HepG2 (cell line): ENCODE data around the gene DNASE2. TPM values are rescaled to one million over a fixed set of nuclear protein-coding genes. Genes with fewer than 3 reads are reported as not detected.
A peak's percentile ranks its signal among the peaks of the same experiment; 100 is the strongest.

Experiments used
- CREB3 ChIP-seq: sonication (generic); formaldehyde crosslinking; IDR thresholded peaks from 2 replicates; pipeline ENCODE4 v1.5.0; 2020; ENCODE audit warnings: missing genetic modification reagents
- CSRNP1 ChIP-seq: sonication (generic); formaldehyde crosslinking; IDR thresholded peaks from 2 replicates; pipeline ENCODE4 v1.8.1; 2023; ENCODE audit warnings: mild to moderate bottlenecking, missing genetic modification reagents
- ELK4 ChIP-seq: sonication (generic); formaldehyde crosslinking; IDR thresholded peaks from 2 replicates; pipeline ENCODE4 v1.9.0; 2021; ENCODE audit warnings: missing genetic modification reagents, borderline replicate concordance
- HES4 ChIP-seq: sonication (generic); formaldehyde crosslinking; IDR thresholded peaks from 2 replicates; pipeline ENCODE4 v1.9.0; 2021; ENCODE audit warnings: mild to moderate bottlenecking, missing genetic modification reagents, borderline replicate concordance
- MAFF ChIP-seq: IDR thresholded peaks from 2 replicates; pipeline ENCODE4 v1.6.1; 2011; ENCODE audit warnings: low read depth, low read length, improper control_type of control experiment
- MTA1 ChIP-seq: sonication (generic); formaldehyde crosslinking; IDR thresholded peaks from 2 replicates; pipeline ENCODE4 v1.4.0; 2020; ENCODE audit warnings: missing genetic modification reagents, mild to moderate bottlenecking, borderline replicate concordance
- NR1H2 ChIP-seq: sonication (generic); formaldehyde crosslinking; IDR thresholded peaks from 2 replicates; pipeline ENCODE4 v1.8.1; 2022; ENCODE audit warnings: low read depth, missing genetic modification reagents, borderline replicate concordance
- PAWR ChIP-seq: sonication (generic); formaldehyde crosslinking; IDR thresholded peaks from 2 replicates; pipeline ENCODE4 v1.4.0; 2020; ENCODE audit warnings: missing genetic modification reagents, mild to moderate bottlenecking, borderline replicate concordance
- PRMT3 ChIP-seq: sonication (generic); formaldehyde crosslinking; IDR thresholded peaks from 2 replicates; pipeline ENCODE4 v1.8.1; 2022; ENCODE audit warnings: low read depth, mild to moderate bottlenecking, moderate library complexity, missing genetic modification reagents, borderline replicate concordance
- SPEN ChIP-seq: sonication (generic); formaldehyde crosslinking; IDR thresholded peaks from 2 replicates; pipeline ENCODE4 v1.5.1; 2020; ENCODE audit warnings: low read depth, mild to moderate bottlenecking, missing genetic modification reagents
- TRAFD1 ChIP-seq: sonication (generic); formaldehyde crosslinking; IDR thresholded peaks from 2 replicates; pipeline ENCODE4 v1.5.1; 2020; ENCODE audit warnings: missing genetic modification reagents, mild to moderate bottlenecking, borderline replicate concordance
- ZNF124 ChIP-seq: sonication (generic); formaldehyde crosslinking; IDR thresholded peaks from 2 replicates; pipeline ENCODE4 v1.4.0; 2020; ENCODE audit warnings: missing genetic modification reagents
- ZNF143 ChIP-seq: sonication (generic); formaldehyde crosslinking; IDR thresholded peaks from 2 replicates; pipeline ENCODE4 v1.4.0; 2020; ENCODE audit warnings: missing genetic modification reagents
- ZNF496 ChIP-seq: sonication (generic); formaldehyde crosslinking; IDR thresholded peaks from 2 replicates; pipeline ENCODE4 v1.8.1; 2023; ENCODE audit warnings: mild to moderate bottlenecking, moderate library complexity, missing genetic modification reagents; ENCODE audit not compliant: insufficient replicate concordance
- ZNF547 ChIP-seq: sonication (generic); formaldehyde crosslinking; IDR thresholded peaks from 2 replicates; pipeline ENCODE4 v1.5.1; 2020; ENCODE audit warnings: mild to moderate bottlenecking, missing genetic modification reagents
- ZNF549 ChIP-seq: sonication (generic); formaldehyde crosslinking; IDR thresholded peaks from 2 replicates; pipeline ENCODE4 v1.5.0; 2020; ENCODE audit warnings: missing genetic modification reagents
- ZNF75D ChIP-seq: sonication (generic); formaldehyde crosslinking; IDR thresholded peaks from 2 replicates; pipeline ENCODE4 v1.8.1; 2023; ENCODE audit warnings: missing genetic modification reagents, mild to moderate bottlenecking, borderline replicate concordance
- ZNF800 ChIP-seq: sonication (generic); formaldehyde crosslinking; IDR thresholded peaks from 2 replicates; pipeline ENCODE4 v1.4.0; 2020; ENCODE audit warnings: missing genetic modification reagents
- ZNF816 ChIP-seq: sonication (generic); formaldehyde crosslinking; IDR thresholded peaks from 2 replicates; pipeline ENCODE4 v1.8.0; 2022; ENCODE audit warnings: missing genetic modification reagents, mild to moderate bottlenecking, borderline replicate concordance
- ZUFSP ChIP-seq: sonication (generic); formaldehyde crosslinking; IDR thresholded peaks from 2 replicates; pipeline ENCODE4 v1.9.0; 2021; ENCODE audit warnings: missing genetic modification reagents, mild to moderate bottlenecking, borderline replicate concordance
- polyA plus RNA-seq, 8 experiments: library from polyadenylated mRNA; depleted of rRNA in 3 of 8; stranded (reverse) in 7 of 8; unstranded in 1 of 8; fragments of >200 nt; fragmentation: Illumina TruSeq in 4 of 8; extraction: Trizol in 4 of 8; gene quantifications; 2 replicates each; pipeline versions ENCODE4 v1.2.1 to v1.2.3, GENCODE V29; 2011 to 2016; ENCODE audit warnings: low read depth in 4 of 8, missing spikeins in 1 of 8, mixed read lengths in 1 of 8; ENCODE audit not compliant: insufficient read depth in 1 of 8
- total RNA-seq, 5 experiments: library from RNA; depleted of rRNA; stranded (reverse); fragments of >200 nt; fragmentation: Illumina TruSeq; extraction: Trizol; gene quantifications; 2 replicates each; pipeline ENCODE4 v1.2.3, GENCODE V29; 2016; ENCODE audit warnings: low read depth in 1 of 5

The DNASE2 gene
- total and polyA plus RNA-seq, 2 of the 13 experiments (the other 11 are each of a cell fraction or from before 2014, with no cell fraction given), result 7.5 to 16.2 TPM

GRCh38 chr19:12913011-12913561 lies 31.8 kb upstream of the DNASE2 start (continued):
- no peak for TF ChIP-seq ZNF549 (CRISPR knock-in tag)
- no peak for TF ChIP-seq ZNF547
- TF ChIP-seq CSRNP1 (CRISPR knock-in tag), result no peak
- no peak for TF ChIP-seq ZNF496 (CRISPR knock-in tag)
- no peak for TF ChIP-seq ZUFSP (CRISPR knock-in tag)
- TF ChIP-seq SPEN, result no peak
- TF ChIP-seq PRMT3 (CRISPR knock-in tag), result no peak
- no peak for TF ChIP-seq NR1H2 (CRISPR knock-in tag)
- TF ChIP-seq HES4 (CRISPR knock-in tag), result no peak
- no peak for TF ChIP-seq TRAFD1
- no peak for TF ChIP-seq ZNF124
- TF ChIP-seq ZNF800, result peak; percentile 69; the same call in 1 of the 2 replicates
- TF ChIP-seq ZNF75D, result no peak
- TF ChIP-seq ZNF143 (CRISPR knock-in tag), result no peak
- TF ChIP-seq PAWR (CRISPR knock-in tag), result 0 out of 2 replicates have a peak, but pooled peaks have one; percentile 42
- no peak for TF ChIP-seq ELK4
- 0 out of 2 replicates have a peak, but pooled peaks have one; percentile 29 for TF ChIP-seq MTA1 (CRISPR knock-in tag)
- no peak for TF ChIP-seq ZNF816 (CRISPR knock-in tag)
- no peak for TF ChIP-seq CREB3 (CRISPR knock-in tag)
- no peak for TF ChIP-seq MAFF
